ENCODE measurements around the gene C1QL4.
"Not testable (repeated sequence)": the region's sequence is repeated elsewhere in the genome, so short reads cannot be mapped to it uniquely, and the experiment has no call there.

C1QL4 gene

DNA sequence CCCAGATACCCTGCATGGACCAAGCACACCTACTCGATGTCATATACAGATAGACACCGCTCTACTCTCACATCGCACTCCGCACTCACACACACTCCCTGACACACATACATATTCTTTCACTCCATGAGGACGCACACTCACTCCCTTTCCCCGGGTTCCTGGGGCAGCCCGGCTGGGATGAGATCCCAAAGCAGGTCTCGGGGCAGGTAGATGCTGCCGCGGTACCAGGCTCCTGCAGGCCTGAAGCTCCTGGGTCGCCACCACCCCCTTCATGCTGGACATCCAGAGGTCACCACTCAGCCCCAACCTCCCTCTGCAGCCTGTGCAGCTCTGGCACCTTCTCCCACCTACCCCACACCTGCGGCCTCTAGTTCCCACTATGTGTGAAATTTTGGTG is 2.3 kb downstream of the C1QL4 start:
- Histone ChIP-seq H3K27me3 (ENCODE audit: control insufficient read depth, low read length) (peaks cover 29% of the 10 kb centered on the region), H3K79me2 (ENCODE audit: control insufficient read depth, low read length) (no peaks in the 10 kb centered on the region), H3K36me3 (ENCODE audit: control insufficient read depth, low read length) (peaks cover 18% of the 10 kb centered on the region), H3K4me1 (ENCODE audit: control insufficient read depth, low read length) (peaks cover 10% of the 10 kb centered on the region), H3F3A (ENCODE audit: control insufficient read depth, insufficient read depth) (peaks cover 2% of the 10 kb centered on the region), H3K4me3 (ENCODE audit: low read length) (no peak overlapping the region), H3K27ac (ENCODE audit: low read depth, low read length) (no peak overlapping the region), H3K9me3 (ENCODE audit: control insufficient read depth, insufficient read depth, low read length) (no peaks in the 10 kb centered on the region), H4K20me1 (ENCODE audit: control insufficient read depth, insufficient read depth, low read depth, low read length) (no peaks in the 10 kb centered on the region), H3K9me2 (replicated peaks; ENCODE audit: control insufficient read depth, low read length) (no peaks in the 10 kb centered on the region), H3K4me2 (ENCODE audit: low read length) (no peak overlapping the region)
- TF ChIP-seq, protein P1, sequence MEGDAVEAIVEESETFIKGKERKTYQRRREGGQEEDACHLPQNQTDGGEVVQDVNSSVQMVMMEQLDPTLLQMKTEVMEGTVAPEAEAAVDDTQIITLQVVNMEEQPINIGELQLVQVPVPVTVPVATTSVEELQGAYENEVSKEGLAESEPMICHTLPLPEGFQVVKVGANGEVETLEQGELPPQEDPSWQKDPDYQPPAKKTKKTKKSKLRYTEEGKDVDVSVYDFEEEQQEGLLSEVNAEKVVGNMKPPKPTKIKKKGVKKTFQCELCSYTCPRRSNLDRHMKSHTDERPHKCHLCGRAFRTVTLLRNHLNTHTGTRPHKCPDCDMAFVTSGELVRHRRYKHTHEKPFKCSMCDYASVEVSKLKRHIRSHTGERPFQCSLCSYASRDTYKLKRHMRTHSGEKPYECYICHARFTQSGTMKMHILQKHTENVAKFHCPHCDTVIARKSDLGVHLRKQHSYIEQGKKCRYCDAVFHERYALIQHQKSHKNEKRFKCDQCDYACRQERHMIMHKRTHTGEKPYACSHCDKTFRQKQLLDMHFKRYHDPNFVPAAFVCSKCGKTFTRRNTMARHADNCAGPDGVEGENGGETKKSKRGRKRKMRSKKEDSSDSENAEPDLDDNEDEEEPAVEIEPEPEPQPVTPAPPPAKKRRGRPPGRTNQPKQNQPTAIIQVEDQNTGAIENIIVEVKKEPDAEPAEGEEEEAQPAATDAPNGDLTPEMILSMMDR (IDR thresholded peaks at IDR 0.05; ENCODE audit: low read depth, low read length, poor library complexity, severe bottlenecking), result no peak
- TF ChIP-seq EZH2phosphoT487 (IDR thresholded peaks at IDR 0.05; ENCODE audit: borderline replicate concordance, low read length), result no peak

DNA sequence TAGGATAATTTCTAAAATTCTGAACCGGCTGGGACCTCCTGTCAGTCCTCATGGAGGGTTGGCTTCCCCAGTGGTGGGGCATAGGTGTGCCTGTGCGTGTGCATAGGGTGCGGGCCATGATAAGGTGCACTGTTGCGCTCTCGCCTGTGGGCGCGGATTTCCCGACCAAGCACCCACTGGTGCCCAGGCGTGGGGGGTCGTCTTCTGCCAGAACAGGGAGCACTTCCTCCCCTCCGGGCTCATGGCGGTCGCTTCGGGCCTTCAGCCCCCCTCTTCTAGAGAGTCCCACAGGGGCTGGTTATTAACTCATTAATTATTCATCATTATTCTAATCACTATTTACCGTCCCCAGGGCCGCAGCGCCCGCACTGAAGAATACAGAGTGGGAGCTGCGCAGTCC is 2.8 kb downstream of the C1QL4 start:
- Histone ChIP-seq H3K9me3 (ENCODE audit: control insufficient read depth, insufficient read depth, low read length) (no peaks in the 10 kb centered on the region), H3F3A (ENCODE audit: control insufficient read depth, insufficient read depth) (peaks cover 2% of the 10 kb centered on the region), H3K36me3 (ENCODE audit: control insufficient read depth, low read length) (peaks cover 22% of the 10 kb centered on the region), H3K79me2 (ENCODE audit: control insufficient read depth, low read length) (no peaks in the 10 kb centered on the region), H3K27ac (ENCODE audit: low read depth, low read length) (no peak overlapping the region), H3K9me2 (replicated peaks; ENCODE audit: control insufficient read depth, low read length) (no peaks in the 10 kb centered on the region), H4K20me1 (ENCODE audit: control insufficient read depth, insufficient read depth, low read depth, low read length) (no peaks in the 10 kb centered on the region), H3K27me3 (ENCODE audit: control insufficient read depth, low read length) (peaks cover 24% of the 10 kb centered on the region), H3K4me1 (ENCODE audit: control insufficient read depth, low read length) (peaks cover 10% of the 10 kb centered on the region), H3K4me3 (ENCODE audit: low read length) (no peak overlapping the region), H3K4me2 (ENCODE audit: low read length) (no peak overlapping the region)
- TF ChIP-seq, protein P1 (IDR thresholded peaks at IDR 0.05; ENCODE audit: low read depth, low read length, poor library complexity, severe bottlenecking), result no peak
- no peak for TF ChIP-seq EZH2phosphoT487 (IDR thresholded peaks at IDR 0.05; ENCODE audit: borderline replicate concordance, low read length)

DNA sequence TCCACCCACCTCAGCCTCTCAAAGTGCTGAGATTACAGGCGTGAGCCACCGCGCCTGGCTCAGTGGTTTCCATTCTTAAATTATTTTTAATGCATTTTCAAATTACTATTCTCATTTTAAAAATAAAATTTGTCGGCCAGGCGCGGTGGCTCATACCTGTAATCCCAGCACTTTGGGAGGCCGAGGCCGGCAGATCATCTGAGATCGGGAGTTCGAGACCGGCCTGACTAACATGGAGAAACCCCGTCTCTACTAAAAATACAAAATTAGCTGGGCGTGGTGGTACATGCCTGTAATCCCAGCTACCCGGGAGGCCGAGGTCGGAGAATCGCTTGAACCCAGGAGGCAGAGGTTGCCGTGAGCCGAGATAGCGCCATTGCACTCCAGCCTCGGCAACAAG is 3.2 kb downstream of the C1QL4 start:
- peaks cover 27% of the 10 kb centered on the region for H3K36me3 ChIP-seq (ENCODE audit: control insufficient read depth, low read length)
- H3K4me3 ChIP-seq (ENCODE audit: low read length); H4K20me1 ChIP-seq (ENCODE audit: control insufficient read depth, insufficient read depth, low read depth, low read length); H3K4me2 ChIP-seq (ENCODE audit: low read length); H3F3A ChIP-seq (ENCODE audit: control insufficient read depth, insufficient read depth); H3K9me3 ChIP-seq (ENCODE audit: control insufficient read depth, insufficient read depth, low read length); H3K27ac ChIP-seq (ENCODE audit: low read depth, low read length); H3K79me2 ChIP-seq (ENCODE audit: control insufficient read depth, low read length); H3K9me2 ChIP-seq (replicated peaks; ENCODE audit: control insufficient read depth, low read length): not testable (repeated sequence)
- peaks cover 21% of the 10 kb centered on the region for H3K27me3 ChIP-seq (ENCODE audit: control insufficient read depth, low read length)
- H3K4me1 ChIP-seq (ENCODE audit: control insufficient read depth, low read length), result peaks cover 10% of the 10 kb centered on the region

DNA sequence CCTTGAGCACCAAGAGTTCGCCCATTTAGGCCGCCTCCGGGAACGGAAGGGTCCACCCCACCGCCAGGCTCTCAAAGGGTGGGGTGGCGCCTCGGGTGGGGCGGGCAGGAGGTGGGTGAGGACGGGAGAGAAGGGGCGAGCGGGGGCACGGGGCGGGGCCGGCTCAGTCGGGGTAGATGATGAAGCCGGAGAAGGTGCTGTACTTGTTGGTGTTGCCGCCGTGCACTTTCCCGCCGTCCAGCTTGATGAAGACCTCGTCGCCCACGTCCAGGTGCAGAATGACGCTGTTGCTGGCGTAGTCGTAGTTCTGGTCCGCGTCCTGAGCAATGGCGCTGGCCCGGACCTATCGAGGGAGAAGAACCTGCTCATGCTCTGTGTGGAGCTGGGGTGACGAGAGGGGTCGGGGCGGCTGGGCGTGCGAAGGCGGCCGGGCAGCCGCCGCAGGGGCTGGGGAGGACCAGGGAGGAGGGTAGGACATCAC is 4.1 kb downstream of the C1QL4 start:
- Histone ChIP-seq H3K9me2 (replicated peaks; ENCODE audit: control insufficient read depth, low read length) (no peaks in the 10 kb centered on the region), H3K79me2 (ENCODE audit: control insufficient read depth, low read length) (no peaks in the 10 kb centered on the region), H3K4me1 (ENCODE audit: control insufficient read depth, low read length) (peaks cover 10% of the 10 kb centered on the region), H3K4me3 (ENCODE audit: low read length) (no peak overlapping the region), H3K27me3 (ENCODE audit: control insufficient read depth, low read length) (peaks cover 13% of the 10 kb centered on the region), H4K20me1 (ENCODE audit: control insufficient read depth, insufficient read depth, low read depth, low read length) (no peaks in the 10 kb centered on the region), H3K4me2 (ENCODE audit: low read length) (no peak overlapping the region), H3K9me3 (ENCODE audit: control insufficient read depth, insufficient read depth, low read length) (no peaks in the 10 kb centered on the region), H3K36me3 (ENCODE audit: control insufficient read depth, low read length) (peaks cover 27% of the 10 kb centered on the region), H3F3A (ENCODE audit: control insufficient read depth, insufficient read depth) (peaks cover 2% of the 10 kb centered on the region; the same call in 1 of the 2 replicates), H3K27ac (ENCODE audit: low read depth, low read length) (no peak overlapping the region)
- TF ChIP-seq, protein P1 (IDR thresholded peaks at IDR 0.05; ENCODE audit: low read depth, low read length, poor library complexity, severe bottlenecking), result no peak
- no peak for TF ChIP-seq EZH2phosphoT487 (IDR thresholded peaks at IDR 0.05; ENCODE audit: borderline replicate concordance, low read length)
